Esophagus muscularis mucosa (tissue), 3 donors: ENCODE measurements around the gene RCAN1.

ENCODE experiments used
- CTCF ChIP-seq, 3 experiments: fragments of 200-600 bp in 2 of 3; fragments of 450-650 bp in 1 of 3; sonication (generic) in 2 of 3; IDR thresholded peaks; one replicate each; pipeline ENCODE4 v1.5.1; 2017 to 2019; ENCODE audit warnings: antibody characterized with exemption in 3 of 3, mild to moderate bottlenecking in 2 of 3, moderate library complexity in 1 of 3
- POLR2A ChIP-seq: fragments of 450-650 bp; IDR thresholded peaks from one replicate; pipeline ENCODE4 v1.6.1; 2017; ENCODE audit warnings: antibody characterized with exemption, moderate library complexity, mild to moderate bottlenecking, low read depth
- POLR2AphosphoS5 ChIP-seq, 2 donors: sonication (generic); formaldehyde crosslinking; IDR thresholded peaks; one replicate each; pipeline ENCODE4 v1.6.1; 2017; ENCODE audit warnings: antibody characterized with exemption in 2 of 2

- TF ChIP-seq CTCF (IDR thresholded peaks at IDR 0.05) (no peak), POLR2A (no peak), POLR2AphosphoS5 (IDR thresholded peaks at IDR 0.05) (no peak)
These were observed 55.8 kb downstream of the RCAN1 start for GRCh38 chr21:34559089-34559631.
